8988T (cell line): ENCODE results near the gene TRA2B.

Experiments
- DNase-seq: peaks from one replicate; pipeline ENCODE4 v3.0.0; 2011

TRA2B gene

GRCh38 chr3:185866555-185866954 lies 71.3 kb downstream of the TRA2B start:
- no peak for DNase-seq
